Activated CD4-positive, alpha-beta T cell treated with anti-CD3 and anti-CD28 coated beads, Interleukin-2, Interleukin-6, amounts not matched to agents 100 ng/mL and 50 ng/mL, durations not matched to agents 16 hours and 8 hours (primary cell): ENCODE results near the gene PHF5A.

ENCODE experiments used
- DNase-seq: peaks from one replicate; pipeline ENCODE4 v3.0.0-alpha.2; 2020

Gene PHF5A

DNA sequence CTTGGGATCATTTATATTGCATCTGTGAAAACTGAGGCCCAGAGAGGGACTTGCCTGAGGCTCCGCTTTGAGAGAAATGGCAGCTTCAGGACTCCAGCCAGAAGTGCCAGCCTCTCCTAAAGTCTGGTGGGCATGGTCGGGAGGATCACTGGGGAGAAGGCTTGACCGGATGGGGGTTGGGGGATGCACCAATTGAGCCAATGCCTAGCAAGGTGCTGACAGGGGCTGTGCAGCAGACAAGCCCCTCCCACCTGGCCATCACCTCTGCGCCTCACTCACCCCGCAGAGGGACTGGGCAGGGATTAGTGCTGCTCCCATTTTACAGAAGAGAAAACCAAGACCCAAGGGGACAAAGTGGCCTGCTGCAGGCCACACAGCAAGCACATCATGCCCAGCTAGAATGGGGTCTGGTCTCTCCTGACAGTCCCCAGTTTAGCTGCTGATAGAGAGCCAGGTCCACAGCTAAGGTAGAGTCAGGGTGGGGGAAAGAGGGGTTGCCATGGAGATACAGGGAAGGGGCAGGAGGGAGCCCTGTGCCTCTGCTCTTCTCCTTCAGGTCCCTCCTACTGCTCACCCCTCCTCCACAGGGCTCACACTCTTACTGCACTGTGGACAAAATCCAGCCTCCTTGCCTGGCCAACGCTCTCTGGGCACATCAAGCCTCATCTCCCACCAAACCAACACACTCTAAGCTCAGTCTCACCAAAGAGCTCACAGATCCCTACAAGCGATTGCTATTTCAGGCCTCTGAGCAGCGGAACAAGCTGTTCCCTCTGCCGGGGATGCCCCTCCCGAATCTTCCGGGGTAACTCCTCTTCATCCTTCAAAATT lies 57.3 kb downstream of the PHF5A start:
- DNase-seq: no peak

DNA sequence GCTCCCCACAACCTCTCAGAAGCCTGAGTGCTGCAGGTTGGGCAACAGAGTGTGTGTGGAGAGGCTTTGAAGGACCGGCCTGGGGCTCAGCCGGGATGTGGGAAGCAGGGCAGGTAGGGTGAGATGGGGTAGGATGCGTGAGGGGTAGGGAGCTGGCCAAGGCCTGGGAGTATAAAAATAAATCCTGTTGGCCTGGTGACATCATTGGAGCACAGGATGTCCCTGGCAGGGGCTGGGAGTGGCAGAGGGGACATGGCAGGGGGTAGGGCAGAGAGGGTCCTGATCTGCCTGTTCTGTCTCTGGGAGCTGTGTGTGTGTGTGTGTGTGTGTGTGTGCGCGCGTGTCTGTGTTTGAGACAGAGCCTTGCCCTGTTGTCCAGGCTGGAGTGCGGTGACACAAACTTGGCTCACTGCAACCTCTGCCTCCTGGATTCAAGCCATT lies 58.2 kb downstream of the PHF5A start:
- DNase-seq: no peak
